Type B pancreatic cell (in vitro differentiated cells): ENCODE data around the gene CBFA2T3. TPM values are rescaled to one million over a fixed set of nuclear protein-coding genes. Genes with fewer than 3 reads are reported as not detected.

Source experiments
- DNase-seq: peaks from one replicate; pipeline ENCODE4 v3.0.0; 2021; ENCODE audit warnings: mixed read lengths; ENCODE audit not compliant: unreplicated experiment; ENCODE audit errors: extremely low spot score
- H3K27ac Mint-ChIP-seq: 2 replicates; pipeline ENCODE4 v1.8.0; 2021; ENCODE audit warnings: mild to moderate bottlenecking, mixed read lengths
- H3K27me3 Mint-ChIP-seq: 2 replicates; pipeline ENCODE4 v1.8.0; 2021; ENCODE audit warnings: mixed read lengths
- H3K36me3 Mint-ChIP-seq: 2 replicates; pipeline ENCODE4 v1.8.0; 2021; ENCODE audit warnings: mixed read lengths
- H3K4me1 Mint-ChIP-seq: one replicate; pipeline ENCODE4 v1.8.0; 2021; ENCODE audit warnings: mixed read lengths; ENCODE audit not compliant: unreplicated experiment
- H3K4me3 Mint-ChIP-seq: 2 replicates; pipeline ENCODE4 v1.8.0; 2021; ENCODE audit warnings: mild to moderate bottlenecking, mixed read lengths
- H3K9me3 Mint-ChIP-seq: 2 replicates; pipeline ENCODE4 v1.8.0; 2021; ENCODE audit warnings: mixed read lengths
- total RNA-seq: library from RNA; stranded (reverse); gene quantifications from 2 replicates; pipeline ENCODE4 v1.2.1, GENCODE V29; 2021; ENCODE audit warnings: low replicate concordance
- TF ChIP-seq, protein P1 (sequence below): fragments of 200-600 bp; sonication (generic); conservative IDR thresholded peaks from 2 replicates; pipeline ENCODE4 v1.5.0; 2021; ENCODE audit warnings: antibody characterized with exemption, mild to moderate bottlenecking

Gene CBFA2T3
- total RNA-seq, 1 donor from 2014 or later, result 8.9 TPM

DNA sequence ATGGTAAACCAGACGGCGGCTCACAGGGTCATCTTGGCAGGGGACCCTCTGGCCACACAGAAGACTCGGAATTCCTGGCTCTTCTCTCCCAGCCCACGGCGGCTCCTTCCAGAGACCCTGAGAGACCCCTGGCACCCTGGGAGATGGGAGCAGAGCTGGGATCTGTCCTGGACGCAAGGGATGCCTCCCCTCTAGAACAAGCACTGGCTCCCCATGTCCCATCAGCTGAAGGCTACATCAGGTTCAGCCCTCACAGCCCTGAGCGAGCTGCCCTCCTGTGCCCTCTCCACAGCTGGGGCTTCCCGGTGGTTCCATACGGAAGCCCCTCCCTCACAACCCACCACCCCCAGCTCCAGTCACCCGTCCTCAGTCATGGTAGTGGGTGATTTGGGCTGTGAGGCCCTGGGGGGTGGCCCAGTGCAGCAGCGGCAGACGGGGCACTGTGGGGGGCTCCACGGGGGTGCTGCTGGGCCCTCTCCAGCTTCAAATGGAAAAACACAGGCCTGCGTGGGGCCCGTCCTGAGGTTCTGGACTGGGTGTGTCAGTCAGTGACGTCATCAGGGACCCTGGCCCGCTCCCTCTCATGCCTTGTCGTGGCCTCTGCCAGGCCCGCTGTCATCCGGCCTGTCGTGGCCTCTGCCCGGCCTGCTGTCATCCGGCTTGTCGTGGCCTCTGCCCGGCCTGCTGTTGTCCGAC lies 13.0 kb upstream of the CBFA2T3 start:
- Mint-ChIP-seq H3K4me3 (no peak overlapping the region), H3K4me1 (no peaks in the 10 kb centered on the region)

DNA sequence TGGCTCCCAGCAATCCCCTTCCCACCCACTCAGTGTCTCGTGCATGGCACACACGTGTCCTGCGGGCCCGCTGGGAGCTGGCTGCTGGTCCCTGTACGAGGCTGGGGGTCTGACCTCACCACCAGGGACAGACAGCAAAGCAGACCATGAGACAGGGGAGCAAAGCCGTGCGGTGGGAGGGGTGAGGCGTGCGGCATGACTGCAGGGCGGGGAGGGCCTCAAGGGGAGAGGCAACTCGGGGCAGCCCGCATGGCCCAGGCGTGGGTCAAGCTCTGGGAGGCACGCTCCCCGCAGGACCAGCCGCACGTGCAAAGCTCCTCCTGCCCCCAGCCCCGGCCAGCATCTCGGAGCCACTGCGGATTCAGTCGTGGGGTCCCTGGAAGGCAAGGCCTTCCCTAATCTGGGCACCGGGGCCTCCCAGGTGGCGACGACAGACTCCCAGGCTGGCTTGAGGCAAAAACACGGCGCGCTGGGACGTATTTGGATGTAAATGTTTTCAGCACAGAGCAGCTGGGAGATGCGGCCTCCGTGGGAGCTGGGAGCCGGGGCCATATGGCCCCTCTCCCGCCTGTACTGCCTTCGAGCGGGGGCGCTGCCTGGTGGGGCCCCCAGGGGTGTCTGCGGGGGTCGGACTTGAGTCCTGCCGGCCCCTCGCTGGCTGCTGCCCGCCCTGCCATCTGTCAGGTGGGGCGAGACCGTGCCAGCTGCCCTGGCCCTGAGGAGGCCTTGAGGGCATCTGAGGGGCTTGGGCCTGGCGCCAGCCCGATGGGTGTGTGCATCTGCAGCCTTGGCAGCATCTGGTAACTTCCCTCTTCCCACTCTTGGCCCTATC lies 12.2 kb upstream of the CBFA2T3 start:
- Mint-ChIP-seq H3K36me3 (no peaks in the 10 kb centered on the region), H3K4me3 (no peak overlapping the region), H3K9me3 (no peaks in the 10 kb centered on the region), H3K27me3 (peaks cover 4% of the 10 kb centered on the region), H3K4me1 (no peaks in the 10 kb centered on the region), H3K27ac (no peak overlapping the region)
- DNase-seq, result no peak
- TF ChIP-seq, protein P1, sequence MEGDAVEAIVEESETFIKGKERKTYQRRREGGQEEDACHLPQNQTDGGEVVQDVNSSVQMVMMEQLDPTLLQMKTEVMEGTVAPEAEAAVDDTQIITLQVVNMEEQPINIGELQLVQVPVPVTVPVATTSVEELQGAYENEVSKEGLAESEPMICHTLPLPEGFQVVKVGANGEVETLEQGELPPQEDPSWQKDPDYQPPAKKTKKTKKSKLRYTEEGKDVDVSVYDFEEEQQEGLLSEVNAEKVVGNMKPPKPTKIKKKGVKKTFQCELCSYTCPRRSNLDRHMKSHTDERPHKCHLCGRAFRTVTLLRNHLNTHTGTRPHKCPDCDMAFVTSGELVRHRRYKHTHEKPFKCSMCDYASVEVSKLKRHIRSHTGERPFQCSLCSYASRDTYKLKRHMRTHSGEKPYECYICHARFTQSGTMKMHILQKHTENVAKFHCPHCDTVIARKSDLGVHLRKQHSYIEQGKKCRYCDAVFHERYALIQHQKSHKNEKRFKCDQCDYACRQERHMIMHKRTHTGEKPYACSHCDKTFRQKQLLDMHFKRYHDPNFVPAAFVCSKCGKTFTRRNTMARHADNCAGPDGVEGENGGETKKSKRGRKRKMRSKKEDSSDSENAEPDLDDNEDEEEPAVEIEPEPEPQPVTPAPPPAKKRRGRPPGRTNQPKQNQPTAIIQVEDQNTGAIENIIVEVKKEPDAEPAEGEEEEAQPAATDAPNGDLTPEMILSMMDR, result no peak

More for the DNA sequence above, 13.0 kb upstream of the CBFA2T3 start:
- no peaks in the 10 kb centered on the region for H3K9me3 Mint-ChIP-seq
- TF ChIP-seq, protein P1, result no peak
- H3K27me3 Mint-ChIP-seq, result peaks cover 4% of the 10 kb centered on the region
- no peak overlapping the region for H3K27ac Mint-ChIP-seq
- no peaks in the 10 kb centered on the region for H3K36me3 Mint-ChIP-seq
- no peak for DNase-seq

DNA sequence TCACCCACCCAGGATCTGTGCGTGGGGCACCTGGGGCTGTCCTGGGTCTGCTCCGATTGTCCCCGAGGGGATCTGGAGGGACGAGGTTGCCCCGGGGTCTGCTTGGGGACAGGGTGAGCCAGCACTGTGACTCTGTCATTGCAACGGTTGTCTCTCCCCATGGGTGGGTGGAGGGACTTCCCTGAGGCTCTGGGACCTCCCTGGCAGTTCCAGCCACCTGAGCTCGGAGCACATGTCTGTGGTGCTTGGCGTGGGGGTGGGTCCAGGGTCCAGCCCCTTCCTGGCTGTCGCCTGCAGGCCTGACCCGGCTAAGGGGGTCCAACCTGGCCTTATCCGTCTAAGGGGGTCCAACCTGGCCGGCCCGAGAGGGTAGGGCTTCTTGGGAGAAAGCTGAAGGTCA lies 8.5 kb upstream of the CBFA2T3 start:
- TF ChIP-seq, protein P1, result no peak
- peaks cover 4% of the 10 kb centered on the region for H3K27me3 Mint-ChIP-seq
- no peaks in the 10 kb centered on the region for H3K36me3 Mint-ChIP-seq
- no peaks in the 10 kb centered on the region for H3K9me3 Mint-ChIP-seq
- no peak overlapping the region for H3K27ac Mint-ChIP-seq
- DNase-seq, result no peak
- H3K4me3 Mint-ChIP-seq, result no peak overlapping the region
- no peaks in the 10 kb centered on the region for H3K4me1 Mint-ChIP-seq

DNA sequence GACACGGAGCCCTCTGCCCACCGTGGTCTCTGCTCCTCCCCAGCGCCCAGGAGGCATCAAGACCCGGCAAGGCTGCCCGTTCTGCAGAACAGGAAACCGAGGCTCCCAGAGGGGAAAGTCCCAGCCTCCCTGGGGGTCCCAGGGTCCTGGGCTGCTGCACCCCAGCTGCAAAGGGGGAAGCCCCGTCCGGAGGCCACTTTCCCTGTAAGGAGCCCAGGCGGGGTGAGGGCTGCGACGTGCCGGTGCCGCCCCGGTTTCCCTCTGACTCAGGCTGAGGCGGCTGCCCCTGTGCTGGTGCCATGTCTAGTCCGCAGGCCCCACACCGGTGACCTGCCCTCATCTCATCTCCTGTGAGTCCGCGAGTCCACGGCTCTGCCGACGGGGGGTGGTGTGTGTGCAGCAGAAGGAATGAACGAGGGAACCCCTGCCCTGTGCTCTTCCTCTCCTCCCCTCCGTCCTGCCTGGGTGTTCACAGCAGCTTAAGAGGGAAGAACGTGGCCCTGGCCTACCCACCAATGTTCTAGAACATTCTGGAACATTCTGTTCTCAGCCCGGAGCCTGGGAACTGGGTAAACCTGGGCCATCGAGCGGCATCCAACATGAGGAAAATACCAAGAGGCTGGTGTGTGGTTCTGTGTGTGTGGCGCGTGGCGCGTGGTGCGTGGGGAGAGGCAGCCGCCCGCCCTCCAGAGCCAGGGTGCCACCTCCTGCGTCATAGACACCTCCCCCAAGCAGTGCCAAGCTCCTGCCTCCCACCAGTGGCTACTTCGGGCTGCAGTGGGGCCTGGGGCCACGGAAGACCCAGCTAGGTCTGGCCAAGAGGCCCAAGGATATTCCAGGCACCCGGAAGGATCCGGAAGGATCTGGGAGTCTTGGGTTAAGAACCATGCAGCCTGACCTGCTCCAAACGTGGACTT lies 7.0 kb upstream of the CBFA2T3 start:
- TF ChIP-seq, protein P1, result no peak
- H3K9me3 Mint-ChIP-seq, result no peaks in the 10 kb centered on the region
- no peak overlapping the region for H3K4me3 Mint-ChIP-seq
- DNase-seq, result no peak
- peaks cover 4% of the 10 kb centered on the region for H3K27me3 Mint-ChIP-seq
- H3K36me3 Mint-ChIP-seq, result no peaks in the 10 kb centered on the region
- H3K27ac Mint-ChIP-seq, result no peak overlapping the region
- H3K4me1 Mint-ChIP-seq, result no peaks in the 10 kb centered on the region

DNA sequence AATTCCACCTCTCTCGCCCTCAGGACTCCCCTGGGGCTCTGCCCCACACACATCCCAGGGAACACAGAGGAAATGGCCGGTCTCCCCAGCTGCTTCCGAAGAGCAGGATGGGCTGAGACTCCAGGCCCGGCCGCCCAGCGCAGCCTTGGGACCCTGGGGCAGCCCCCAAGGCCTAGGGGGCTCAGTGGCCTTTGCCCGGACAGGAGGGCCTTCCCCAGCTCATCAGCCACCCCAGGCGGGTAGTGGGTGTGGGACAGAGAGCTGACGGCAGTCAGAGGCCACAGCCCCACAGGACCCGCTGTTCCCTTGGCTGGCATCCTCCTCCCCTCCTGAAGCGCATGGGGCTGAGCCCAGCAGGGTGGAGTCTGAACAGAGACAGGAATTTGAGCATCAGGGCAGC lies 6.2 kb upstream of the CBFA2T3 start:
- peaks cover 4% of the 10 kb centered on the region for H3K27me3 Mint-ChIP-seq
- no peak overlapping the region for H3K27ac Mint-ChIP-seq

More for the DNA sequence above, 6.2 kb upstream of the CBFA2T3 start:
- Mint-ChIP-seq H3K36me3 (no peaks in the 10 kb centered on the region), H3K4me1 (no peaks in the 10 kb centered on the region), H3K4me3 (no peak overlapping the region), H3K9me3 (no peaks in the 10 kb centered on the region)
- DNase-seq, result no peak
- TF ChIP-seq, protein P1, result no peak
